HG02943 (cell line): Measurements from ENCODE around the gene ERAL1.
A peak's percentile ranks its signal among the peaks of the same experiment; 100 is the strongest.
"Not testable (repeated sequence)": the region's sequence is repeated elsewhere in the genome, so short reads cannot be mapped to it uniquely, and the experiment has no call there.

Experiments
- ATAC-seq: cut with Tn5 transposase; IDR thresholded peaks from one replicate; pipeline ENCODE4 v1.9.1; 2021; ENCODE audit warnings: mild to moderate bottlenecking, low read depth, moderate library complexity; ENCODE audit not compliant: unreplicated experiment

The ERAL1 gene

GRCh38 chr17:28854457-28855335 lies at the start of gene ERAL1:
Gene ERAL1, plus strand, starts transcription at chr17:28855016. Its CDS starts 19 bp downstream, at chr17:28855035.
- peak; percentile 91 for ATAC-seq

GRCh38 chr17:28807925-28808634 lies 46.7 kb upstream of the ERAL1 start:
- ATAC-seq: no peak

GRCh38 chr17:28810437-28810836 lies 44.4 kb upstream of the ERAL1 start:
- ATAC-seq: no peak

- ATAC-seq: no peak
Observed at GRCh38 chr17:28811651-28812090, 43.1 kb upstream of the ERAL1 start.

DNA sequence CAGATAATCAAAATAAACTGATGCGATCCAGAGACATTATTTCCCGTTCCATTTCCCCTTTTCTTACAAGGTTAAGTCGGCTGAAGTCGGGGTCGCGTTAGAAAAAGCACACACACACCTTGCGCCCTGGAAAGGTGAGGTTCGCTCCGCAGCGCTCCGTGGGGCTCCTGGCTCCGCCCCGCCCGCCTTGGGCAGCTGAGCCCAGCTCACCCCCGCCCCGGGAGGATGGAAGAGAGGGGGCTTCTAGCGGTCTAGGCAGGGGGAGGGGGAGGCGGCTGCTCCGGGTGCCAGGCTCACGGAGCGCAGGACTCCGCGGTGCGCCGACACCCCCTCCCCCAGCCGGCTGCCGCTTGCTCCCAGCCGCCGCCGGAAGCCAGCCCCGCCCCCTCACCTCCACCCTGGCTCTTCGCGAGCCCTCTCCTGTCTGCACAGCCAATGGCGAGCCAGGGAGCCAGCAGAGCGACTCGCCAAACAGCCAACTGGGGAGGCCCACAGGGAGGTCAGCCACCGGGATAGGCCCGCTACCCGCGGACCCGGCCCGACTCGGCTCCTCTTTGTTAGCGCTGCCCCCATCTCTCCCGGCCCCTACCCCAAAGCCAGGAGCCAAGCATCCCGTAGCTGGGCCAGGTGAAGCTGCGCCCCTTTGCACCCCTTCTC lies 42.6 kb upstream of the ERAL1 start:
- ATAC-seq: peak; percentile 96

DNA sequence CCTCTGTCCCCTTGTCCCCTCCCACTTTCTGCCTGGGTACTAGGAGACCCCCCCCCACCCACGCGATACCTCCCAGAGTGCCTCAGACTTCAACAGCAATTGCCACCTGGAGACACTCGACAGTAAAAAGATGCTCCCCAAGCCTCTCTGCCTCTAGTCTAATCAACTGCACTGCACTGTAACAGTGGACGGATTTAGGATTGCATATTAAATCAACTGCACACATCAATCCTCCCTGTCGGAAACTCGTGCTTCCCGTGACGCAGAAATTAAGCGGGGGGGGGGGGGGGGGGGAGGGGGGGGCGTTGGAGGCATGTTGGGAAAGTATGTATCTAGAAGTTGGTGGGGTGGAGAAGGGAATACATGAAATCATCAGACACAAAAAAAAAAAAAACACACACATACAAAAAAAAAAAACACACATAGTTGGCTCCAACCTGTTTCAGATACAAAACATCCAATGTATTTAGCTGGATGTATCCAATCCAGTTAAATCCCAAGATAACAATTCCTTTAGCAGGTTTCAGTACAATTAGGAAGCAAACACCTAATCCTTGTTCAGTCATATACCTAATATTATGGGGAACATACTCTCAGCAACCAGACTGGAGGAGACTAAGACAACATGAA lies 42.0 kb upstream of the ERAL1 start:
- no peak for ATAC-seq

DNA sequence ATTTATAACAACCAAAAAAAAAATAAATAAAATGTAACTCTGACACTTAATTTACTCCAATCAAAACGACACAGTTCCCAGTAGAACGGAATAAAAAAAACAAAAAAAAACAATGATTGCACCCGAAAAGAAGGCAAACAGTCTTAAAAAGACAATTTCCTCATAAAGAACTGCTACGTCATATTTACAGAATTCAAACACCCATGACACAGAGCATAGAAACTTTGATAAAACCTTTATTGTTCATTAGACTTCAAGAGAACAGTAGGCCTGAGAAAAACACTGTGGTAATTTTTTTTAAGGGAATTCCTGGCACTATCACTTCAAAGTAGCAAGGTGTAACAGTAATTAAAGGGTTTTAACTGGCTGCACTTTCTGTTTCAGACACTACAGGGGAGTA lies 38.3 kb upstream of the ERAL1 start:
- ATAC-seq: no peak

DNA sequence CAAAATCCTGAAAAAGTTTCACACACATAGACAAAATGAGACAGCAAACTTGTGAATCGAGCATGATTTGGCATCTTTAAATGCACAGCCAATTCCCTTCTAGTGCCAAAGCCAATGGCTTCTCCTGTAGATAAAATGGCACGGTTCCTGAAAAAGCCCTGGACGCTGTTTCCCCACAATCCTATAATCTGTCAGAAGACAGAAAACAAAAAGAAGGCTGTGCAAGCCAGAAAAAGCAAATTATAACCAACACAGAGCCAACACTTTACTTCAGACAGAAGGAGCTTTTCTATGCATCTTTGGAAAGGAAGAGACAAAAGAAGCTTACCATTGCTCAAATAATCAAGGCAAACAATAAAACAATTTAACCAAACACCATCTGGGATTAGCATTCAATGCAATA lies 36.0 kb upstream of the ERAL1 start:
- no peak for ATAC-seq

DNA sequence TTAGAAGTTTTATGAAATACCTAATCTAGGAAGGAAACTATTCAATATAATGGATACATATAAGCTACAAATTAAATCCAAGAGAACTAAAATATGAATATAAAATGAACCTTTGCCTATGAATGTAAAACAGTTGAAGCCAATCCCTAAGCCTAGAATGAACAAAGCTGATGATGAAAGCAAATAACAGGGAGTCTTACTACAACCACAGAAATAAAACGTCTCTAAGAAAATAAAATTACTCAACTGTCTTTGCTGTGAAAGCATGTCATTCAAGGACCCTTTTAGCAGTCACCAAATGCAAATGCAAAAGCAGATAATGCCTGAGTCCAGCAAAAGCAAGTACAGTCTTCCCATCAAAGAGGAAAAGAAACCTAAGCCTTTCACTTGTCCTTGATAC lies 35.2 kb upstream of the ERAL1 start:
- ATAC-seq: no peak

DNA sequence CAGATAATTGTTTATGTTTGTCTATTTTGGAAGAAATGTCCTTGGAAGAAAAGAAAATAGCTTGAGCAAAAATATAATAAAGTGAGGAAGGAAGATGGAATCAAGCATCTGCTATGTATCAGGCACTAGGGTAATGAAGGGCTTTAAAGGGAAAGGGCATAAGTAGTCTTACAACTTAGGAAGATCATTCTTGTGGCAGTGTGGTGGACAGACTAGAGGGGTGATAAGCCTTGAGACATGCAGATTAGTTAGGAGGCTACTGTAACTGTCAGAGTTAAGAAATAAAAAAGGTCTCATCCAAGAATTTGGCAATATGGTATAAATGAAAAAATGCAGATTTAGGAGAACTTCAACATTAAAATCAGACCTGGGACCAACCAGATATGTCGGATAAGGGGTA lies 27.1 kb upstream of the ERAL1 start:
- ATAC-seq: no peak

DNA sequence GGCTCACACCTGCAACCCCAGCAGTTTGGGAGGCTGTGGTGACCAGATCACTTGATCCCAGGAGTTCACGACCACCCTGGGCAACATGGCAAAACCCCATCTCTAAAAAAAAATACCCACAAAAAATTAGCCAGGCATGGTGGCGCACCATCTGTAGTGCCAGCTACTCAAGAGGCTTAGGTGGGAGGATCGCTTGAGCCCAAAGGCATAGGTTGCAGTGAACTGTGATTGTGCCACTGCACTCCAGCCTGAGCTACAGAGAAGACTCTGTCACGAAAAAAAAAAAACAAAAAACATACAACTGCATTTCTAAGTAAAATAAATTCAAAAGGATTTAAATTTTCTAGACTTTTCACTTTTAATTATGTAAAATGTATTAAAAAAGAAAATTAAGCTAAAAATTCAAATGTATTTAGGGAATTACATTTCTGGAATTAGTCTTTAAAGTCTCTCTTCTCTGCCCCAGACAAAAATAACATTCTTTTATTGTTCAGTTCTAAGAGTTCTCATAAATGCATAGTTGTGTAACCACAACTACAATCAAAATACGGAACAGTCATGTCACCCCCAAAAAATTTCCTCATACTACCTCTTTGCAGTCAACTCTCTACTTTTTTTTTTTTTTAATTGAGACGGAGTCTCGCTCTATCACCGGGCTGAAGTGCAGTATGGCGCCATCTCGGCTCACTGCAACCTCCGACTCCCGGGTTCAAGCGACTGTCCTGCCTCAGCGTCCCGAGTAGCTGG lies 26.3 kb upstream of the ERAL1 start:
- ATAC-seq: no peak

- ATAC-seq: no peak
Observed at GRCh38 chr17:28834420-28834819, 20.4 kb upstream of the ERAL1 start.

- ATAC-seq: not testable (repeated sequence)
Observed at GRCh38 chr17:28836541-28836940, 18.3 kb upstream of the ERAL1 start.

DNA sequence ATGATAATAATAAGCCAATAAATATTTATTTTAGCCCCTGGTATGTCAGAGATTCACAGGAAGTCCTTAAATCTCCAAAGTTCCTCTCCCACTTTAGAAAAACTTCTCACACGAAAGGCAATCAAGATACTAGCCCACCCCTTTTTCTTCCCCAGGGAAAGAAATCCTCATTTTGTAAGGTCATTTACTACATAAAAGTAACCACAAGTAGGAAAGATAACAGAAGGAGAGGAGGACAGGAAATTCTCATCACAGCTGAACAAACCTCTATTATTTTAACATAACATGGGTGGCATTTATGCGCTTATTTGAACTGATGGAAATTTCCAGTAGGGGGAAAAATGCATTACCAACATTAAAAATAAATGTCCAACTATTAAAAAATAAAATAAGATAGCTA lies 15.6 kb upstream of the ERAL1 start:
- ATAC-seq: no peak

DNA sequence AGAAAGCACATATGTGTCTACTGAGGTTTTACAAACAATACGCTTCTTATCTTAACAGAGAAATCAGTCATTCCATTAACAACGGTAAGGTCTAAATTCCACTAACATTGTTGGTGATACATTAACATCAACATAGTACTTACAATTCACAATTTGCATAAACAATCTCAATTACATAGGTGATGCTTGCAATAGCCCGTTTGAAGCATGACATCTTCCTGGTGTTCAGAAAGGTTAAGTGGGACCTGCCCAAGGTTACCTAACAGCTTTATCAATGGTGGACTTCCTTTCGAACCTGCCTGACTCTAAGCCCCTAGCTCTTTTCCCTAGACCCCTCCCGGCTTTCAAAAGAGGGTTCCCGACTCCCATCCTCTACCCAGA lies 12.9 kb upstream of the ERAL1 start:
- no peak for ATAC-seq

- peak; percentile 78 for ATAC-seq
Observed at GRCh38 chr17:28842282-28843012, 12.4 kb upstream of the ERAL1 start, which contains the start of gene FAM222B. Gene FAM222B, minus strand, starts transcription at chr17:28842790. Its CDS starts 76,123 bp downstream, at chr17:28766667.

GRCh38 chr17:28843816-28844148 lies 11.0 kb upstream of the ERAL1 start:
- ATAC-seq: no peak

DNA sequence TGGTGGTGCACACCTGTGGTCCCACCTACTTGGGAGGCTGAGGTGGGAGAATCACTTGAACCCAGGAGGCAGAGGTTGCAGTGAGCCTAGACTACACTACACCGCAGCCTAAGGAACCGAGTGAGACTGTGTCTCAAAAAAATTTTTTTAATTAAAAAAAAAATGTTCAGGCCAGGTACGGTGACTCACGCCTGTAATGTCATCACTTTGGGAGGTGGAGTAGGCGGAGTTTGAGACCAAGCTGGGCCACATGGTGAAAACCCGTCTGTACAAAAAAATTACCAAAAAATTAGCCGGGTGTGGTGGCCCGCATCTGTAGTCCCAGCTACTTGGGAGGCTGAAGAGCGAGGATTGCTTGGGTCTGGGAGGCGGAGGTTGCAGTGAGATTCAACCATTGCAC lies 8.6 kb upstream of the ERAL1 start:
- no peak for ATAC-seq

- ATAC-seq: not testable (repeated sequence)
Observed at GRCh38 chr17:28846699-28847098, 8.1 kb upstream of the ERAL1 start.
